ENCODE data around the gene TRAPPC1.

- TF ChIP-seq, protein P1, sequence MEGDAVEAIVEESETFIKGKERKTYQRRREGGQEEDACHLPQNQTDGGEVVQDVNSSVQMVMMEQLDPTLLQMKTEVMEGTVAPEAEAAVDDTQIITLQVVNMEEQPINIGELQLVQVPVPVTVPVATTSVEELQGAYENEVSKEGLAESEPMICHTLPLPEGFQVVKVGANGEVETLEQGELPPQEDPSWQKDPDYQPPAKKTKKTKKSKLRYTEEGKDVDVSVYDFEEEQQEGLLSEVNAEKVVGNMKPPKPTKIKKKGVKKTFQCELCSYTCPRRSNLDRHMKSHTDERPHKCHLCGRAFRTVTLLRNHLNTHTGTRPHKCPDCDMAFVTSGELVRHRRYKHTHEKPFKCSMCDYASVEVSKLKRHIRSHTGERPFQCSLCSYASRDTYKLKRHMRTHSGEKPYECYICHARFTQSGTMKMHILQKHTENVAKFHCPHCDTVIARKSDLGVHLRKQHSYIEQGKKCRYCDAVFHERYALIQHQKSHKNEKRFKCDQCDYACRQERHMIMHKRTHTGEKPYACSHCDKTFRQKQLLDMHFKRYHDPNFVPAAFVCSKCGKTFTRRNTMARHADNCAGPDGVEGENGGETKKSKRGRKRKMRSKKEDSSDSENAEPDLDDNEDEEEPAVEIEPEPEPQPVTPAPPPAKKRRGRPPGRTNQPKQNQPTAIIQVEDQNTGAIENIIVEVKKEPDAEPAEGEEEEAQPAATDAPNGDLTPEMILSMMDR (IDR thresholded peaks at IDR 0.05; ENCODE audit: low read depth, low read length) = no peak
- TF ChIP-seq POLR2A (IDR thresholded peaks at IDR 0.05; ENCODE audit: extremely low read depth, insufficient read length) (no peak), MYC (IDR thresholded peaks at IDR 0.05; ENCODE audit: low read depth, low read length) (no peak)
- TF ChIP-seq, protein P2, sequence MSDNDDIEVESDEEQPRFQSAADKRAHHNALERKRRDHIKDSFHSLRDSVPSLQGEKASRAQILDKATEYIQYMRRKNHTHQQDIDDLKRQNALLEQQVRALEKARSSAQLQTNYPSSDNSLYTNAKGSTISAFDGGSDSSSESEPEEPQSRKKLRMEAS (IDR thresholded peaks at IDR 0.05; ENCODE audit: low read depth, low read length) = no peak
Observed at GRCh38 chr17:7943291-7943690, 11.5 kb upstream of the TRAPPC1 start.
